GM21529 (cell line): ENCODE measurements around the gene FLYWCH1.
"Not testable (repeated sequence)": the region's sequence is repeated elsewhere in the genome, so short reads cannot be mapped to it uniquely, and the experiment has no call there.

Source experiments
- ATAC-seq: cut with Tn5 transposase; IDR thresholded peaks from one replicate; pipeline ENCODE4 v1.9.1; 2021; ENCODE audit not compliant: unreplicated experiment

FLYWCH1 gene

GRCh38 chr16:2898831-2899563 lies 12.7 kb upstream of the FLYWCH1 start:
- ATAC-seq = no peak

- ATAC-seq = no peak
These were observed 12.1 kb upstream of the FLYWCH1 start for GRCh38 chr16:2899564-2900072.

- no peak for ATAC-seq
These were observed 11.1 kb upstream of the FLYWCH1 start for GRCh38 chr16:2900526-2901075.

- ATAC-seq = no peak
These were observed 9.2 kb upstream of the FLYWCH1 start for GRCh38 chr16:2902337-2903130.

GRCh38 chr16:2904100-2904921 lies 7.4 kb upstream of the FLYWCH1 start:
- ATAC-seq = peak; percentile 43

GRCh38 chr16:2904922-2905240 lies 6.8 kb upstream of the FLYWCH1 start:
- no peak for ATAC-seq

DNA sequence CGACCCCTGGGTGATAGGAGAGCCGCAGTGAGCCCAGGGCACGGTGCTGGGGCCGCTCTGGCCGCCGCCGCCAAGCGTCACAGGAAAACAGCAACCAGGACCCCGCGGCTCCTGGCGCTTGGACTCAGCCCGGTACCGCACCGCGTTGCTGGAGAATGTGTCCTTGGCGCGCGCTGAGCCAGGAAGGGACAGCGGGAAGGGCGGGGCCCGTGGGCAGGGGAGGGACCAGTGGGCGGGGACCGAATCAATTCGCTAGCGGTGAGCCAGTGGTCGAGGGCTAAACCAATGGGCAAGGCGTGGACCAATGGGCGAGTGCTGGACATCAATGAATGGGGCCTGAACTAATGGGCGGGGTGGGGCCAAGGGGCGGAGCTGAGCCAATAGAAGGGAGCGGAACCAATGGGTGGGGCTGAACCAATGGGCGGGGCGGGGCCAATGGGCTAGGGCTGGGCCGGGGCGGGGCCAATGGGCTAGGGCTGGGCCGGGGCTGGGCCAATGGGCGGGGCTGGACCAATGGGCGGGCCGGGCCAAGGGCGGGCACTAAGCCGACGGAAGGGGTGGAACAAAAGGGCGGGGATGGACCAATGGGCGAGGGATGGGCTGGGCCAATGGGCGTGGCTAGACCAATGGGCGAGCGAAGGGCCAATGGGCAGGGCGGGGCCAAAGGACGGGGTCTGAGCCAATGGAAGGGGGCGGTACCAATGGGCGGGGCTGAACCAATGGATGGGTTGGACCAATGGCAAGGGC lies 6.3 kb upstream of the FLYWCH1 start:
- ATAC-seq = peak; percentile 71

DNA sequence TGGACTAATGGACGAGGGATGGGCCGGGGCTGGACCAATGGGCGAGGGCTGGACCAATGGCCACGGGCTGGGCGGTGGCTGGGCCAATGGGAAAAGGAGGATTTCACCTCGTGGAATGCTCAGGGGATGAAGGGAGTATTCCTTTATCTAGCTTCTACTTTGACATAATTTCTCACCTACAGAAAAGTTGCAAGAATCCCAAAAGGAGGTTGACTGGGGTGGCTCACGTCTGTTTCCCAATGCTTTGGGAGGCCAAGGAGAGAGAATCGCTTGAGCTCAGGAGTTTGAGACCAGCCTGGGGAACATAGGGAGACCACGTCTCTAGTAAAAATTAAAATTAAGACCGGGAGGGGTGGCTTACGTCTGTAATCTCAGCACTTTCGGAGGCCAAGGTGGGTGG lies 5.7 kb upstream of the FLYWCH1 start:
- no peak for ATAC-seq

DNA sequence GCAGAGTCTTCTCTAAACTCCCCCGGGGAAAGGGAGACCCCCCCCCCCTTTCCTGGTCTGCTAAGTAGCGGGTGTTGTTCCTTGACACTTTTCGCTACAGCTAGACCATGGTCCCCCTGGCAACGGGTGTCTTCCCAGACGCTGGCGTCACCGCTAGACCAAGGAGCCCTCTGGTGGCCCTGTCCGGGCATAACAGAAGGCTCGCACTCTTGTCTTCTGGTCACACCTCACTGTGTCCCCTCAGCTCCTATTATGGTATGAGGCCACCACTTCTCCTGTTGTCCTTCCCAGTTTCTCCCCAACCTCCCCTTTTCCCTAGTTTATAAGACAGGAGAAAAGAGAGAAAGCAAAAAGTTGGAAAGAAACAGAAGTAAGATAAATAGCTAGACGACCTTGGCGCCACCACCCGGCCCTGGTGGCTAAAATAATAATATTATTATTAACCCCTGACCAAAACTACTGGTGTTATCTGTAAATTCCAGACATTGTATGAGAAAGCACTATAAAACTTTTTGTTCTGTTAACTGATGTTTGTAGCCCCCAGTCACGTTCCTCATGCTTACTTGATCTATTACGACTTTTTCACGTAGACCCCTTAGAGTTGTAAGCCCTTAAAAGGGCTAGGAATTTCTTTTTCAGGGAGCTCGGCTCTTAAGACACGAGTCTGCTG lies 4.5 kb upstream of the FLYWCH1 start:
- not testable (repeated sequence) for ATAC-seq

DNA sequence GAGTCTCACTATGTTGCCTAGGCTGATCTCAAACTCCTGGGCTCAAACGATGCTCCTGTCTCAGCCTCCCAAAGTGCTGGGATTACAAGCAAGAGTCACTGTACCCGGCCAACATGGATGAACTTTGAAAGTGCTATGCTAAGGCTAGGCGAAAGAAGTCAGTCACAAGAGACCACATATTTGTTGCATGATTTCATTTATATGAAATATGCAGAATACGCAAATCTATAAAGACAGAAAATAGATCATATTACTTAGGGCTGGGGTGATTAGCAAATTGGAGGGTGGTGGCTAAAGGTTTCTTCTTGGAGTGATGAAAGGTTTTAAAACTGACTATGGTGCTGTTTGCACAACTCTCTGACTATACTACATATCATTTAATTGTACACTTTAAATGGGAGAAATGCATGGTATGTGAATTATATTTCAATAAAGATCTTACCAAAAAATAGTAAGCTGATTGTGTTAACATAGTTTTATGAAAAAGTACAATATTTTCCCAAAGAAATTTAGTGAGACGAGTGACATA lies 1.2 kb upstream of the FLYWCH1 start:
- no peak for ATAC-seq

GRCh38 chr16:2912330-2913199 lies 834 bp downstream of the FLYWCH1 start:
- ATAC-seq = peak; percentile 4

DNA sequence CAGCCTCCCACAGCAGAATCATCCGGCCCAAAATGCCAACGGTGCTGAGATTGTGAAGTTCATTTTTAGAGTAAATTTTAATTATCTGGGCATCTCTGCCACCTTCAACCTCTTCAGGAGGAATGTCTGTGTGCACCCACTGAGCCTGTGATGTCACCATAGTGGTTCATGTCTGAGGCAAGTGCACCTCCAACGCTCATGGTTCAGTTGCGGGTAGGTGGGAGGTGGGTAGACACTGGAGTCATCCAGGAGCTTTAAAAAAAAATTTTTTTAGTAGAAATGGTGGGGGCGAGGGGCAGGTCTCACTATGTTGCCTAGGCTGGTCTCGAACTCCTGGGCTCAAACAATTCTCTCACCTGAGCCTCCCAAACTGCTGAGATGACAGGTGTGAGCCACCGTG lies 1.9 kb downstream of the FLYWCH1 start:
- ATAC-seq = no peak

GRCh38 chr16:2914233-2914632 lies 2.5 kb downstream of the FLYWCH1 start:
- ATAC-seq = no peak

DNA sequence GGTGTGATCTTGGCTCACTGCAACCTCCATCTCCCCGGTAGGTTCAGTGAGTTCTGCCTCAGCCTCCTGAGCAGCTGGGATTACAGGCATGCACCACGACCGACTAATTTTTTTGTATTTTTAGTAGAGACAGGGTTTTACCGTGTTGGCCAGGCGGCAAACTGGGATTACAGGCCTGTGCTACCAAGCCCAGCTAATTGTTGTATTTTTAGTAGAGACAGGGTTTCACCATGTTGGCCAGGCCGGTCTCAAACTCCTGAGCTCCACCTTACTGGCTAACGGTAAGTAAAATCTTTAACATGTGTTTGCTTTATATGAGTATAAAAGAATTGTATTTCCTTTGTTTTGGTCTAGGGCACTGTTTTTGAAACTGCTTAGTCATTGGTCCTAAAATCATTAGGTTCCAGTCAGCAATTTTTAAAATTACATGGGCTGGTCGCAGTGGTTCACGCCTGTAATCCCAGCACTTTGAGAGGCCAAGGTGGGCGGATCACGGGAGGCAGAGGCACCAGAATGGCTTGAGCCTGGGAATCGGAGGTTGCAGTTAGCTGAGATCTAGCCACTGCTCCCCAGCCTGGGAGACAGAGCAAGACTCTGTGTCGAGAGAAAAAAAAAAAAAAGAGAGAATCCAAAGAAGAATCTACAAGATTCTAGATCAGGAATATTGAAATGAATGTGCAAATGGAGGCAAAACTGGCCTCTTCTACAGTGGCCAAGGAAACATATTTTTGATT lies 3.6 kb downstream of the FLYWCH1 start:
- no peak for ATAC-seq

DNA sequence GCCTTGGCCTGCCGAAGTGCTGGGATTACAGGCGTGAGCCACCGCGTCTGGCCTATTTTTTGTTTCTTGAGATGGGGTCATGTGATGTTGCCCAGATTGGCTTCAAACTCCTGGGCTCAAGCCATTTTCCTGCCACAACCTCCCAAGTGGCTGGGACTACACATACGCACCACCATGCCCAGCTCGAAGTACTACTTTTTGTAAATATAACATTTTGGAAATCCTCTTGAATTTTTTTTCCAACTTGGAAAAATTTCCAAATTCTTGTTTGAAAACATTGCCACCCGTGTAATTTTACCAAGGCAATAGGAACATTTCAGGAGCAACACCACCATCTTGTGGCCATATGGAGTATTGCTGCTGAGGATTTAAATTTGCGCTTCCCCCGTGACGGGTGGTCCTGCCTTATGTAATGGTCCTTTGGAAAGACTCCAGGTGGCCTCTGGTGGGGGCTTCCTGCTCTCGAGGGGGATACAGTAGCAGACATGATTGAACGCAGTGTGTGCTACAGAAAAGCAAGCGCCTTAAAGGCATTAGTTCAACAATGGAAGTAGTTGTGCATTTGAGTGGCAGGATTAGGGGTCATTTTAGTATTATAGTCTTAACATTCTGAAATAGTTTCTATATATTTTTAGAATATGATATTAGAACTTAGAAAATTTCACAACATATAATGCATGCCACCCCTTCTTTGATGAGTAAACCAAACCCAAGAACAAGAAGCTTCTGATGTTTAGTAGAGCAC lies 8.0 kb downstream of the FLYWCH1 start:
- ATAC-seq = no peak

DNA sequence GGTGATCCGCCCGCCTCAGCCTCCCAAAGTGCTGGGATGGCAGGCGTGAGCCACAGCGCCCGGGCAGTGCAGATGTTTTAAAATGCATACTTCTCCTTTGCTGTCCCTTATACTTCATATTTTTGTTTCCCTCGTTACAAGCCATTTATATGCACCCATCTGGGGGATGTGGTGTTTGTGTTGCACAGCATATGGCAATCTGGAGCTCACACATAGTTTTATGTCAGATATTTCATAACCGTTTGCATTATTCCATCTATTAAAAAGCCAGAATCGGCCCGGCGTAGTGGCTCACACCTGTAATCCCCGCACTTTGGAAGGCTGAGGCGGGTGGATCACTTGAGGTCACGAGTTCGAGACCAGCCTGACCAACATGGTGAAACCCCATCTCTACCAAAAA lies 11.8 kb downstream of the FLYWCH1 start:
- ATAC-seq = no peak
